DND-41 (cell line): ENCODE data around the gene CYB5R2.

Experiments
- ATAC-seq: fragments of 200-7000 bp; cut with Tn5 transposase; 3 replicates; pipeline ENCODE4 v1.9.1; 2021; ENCODE audit warnings: low read depth; ENCODE audit not compliant: insufficient read depth
- DNase-seq: peaks from one replicate; pipeline ENCODE4 v3.0.0-alpha.2; 2020
- H2AFZ ChIP-seq: 2 replicates; pipeline ENCODE4 v1.6.0; 2012; ENCODE audit warnings: low read depth, low read length
- H3K27ac ChIP-seq: 2 replicates; pipeline ENCODE4 v1.5.1; 2012; ENCODE audit warnings: low read length, inconsistent platforms
- H3K27me3 ChIP-seq: fragments of 200-600 bp; sonication (generic); 2 replicates; pipeline ENCODE4 v1.6.0; 2012; ENCODE audit warnings: low read length, mild to moderate bottlenecking, inconsistent platforms; ENCODE audit not compliant: insufficient read depth, poor library complexity
- H3K36me3 ChIP-seq: 2 replicates; pipeline ENCODE4 v1.5.1; 2012; ENCODE audit warnings: low read length, inconsistent platforms; ENCODE audit not compliant: insufficient read depth
- H3K4me1 ChIP-seq: 2 replicates; pipeline ENCODE4 v1.5.1; 2012; ENCODE audit warnings: mild to moderate bottlenecking, low read length; ENCODE audit not compliant: insufficient read depth
- H3K4me2 ChIP-seq: 2 replicates; pipeline ENCODE4 v1.6.0; 2012; ENCODE audit warnings: mild to moderate bottlenecking, moderate library complexity, low read length, inconsistent platforms; ENCODE audit not compliant: insufficient read depth
- H3K4me3 ChIP-seq, 2 experiments: fragments of 200-600 bp in 1 of 2; shearing (Covaris generic) in 1 of 2; 2 replicates each; pipeline ENCODE4 v1.5.1; 2012 to 2016; ENCODE audit warnings: inconsistent platforms in 2 of 2, low read length in 2 of 2, mild to moderate bottlenecking in 2 of 2, low read depth in 1 of 2, moderate library complexity in 1 of 2
- H3K79me2 ChIP-seq: 2 replicates; pipeline ENCODE4 v1.6.0; 2012; ENCODE audit warnings: low read length, inconsistent platforms; ENCODE audit not compliant: insufficient read depth
- H3K9ac ChIP-seq: 2 replicates; pipeline ENCODE4 v1.6.0; 2012; ENCODE audit warnings: low read depth, mild to moderate bottlenecking, inconsistent platforms, low read length, moderate library complexity
- H3K9me3 ChIP-seq: 2 replicates; pipeline ENCODE4 v1.5.1; 2012; ENCODE audit warnings: low read length, moderate library complexity, mild to moderate bottlenecking, inconsistent platforms; ENCODE audit not compliant: insufficient read depth, severe bottlenecking
- H4K20me1 ChIP-seq: 2 replicates; pipeline ENCODE4 v1.6.0; 2012; ENCODE audit warnings: low read length; ENCODE audit not compliant: insufficient read depth
- EZH2 ChIP-seq: IDR thresholded peaks from 3 replicates; pipeline ENCODE4 v1.6.1; 2012; ENCODE audit warnings: borderline replicate concordance, low read depth, mild to moderate bottlenecking, moderate library complexity, low read length, inconsistent platforms; ENCODE audit not compliant: severe bottlenecking
- TF ChIP-seq, protein P1 (sequence below): IDR thresholded peaks from 2 replicates; pipeline ENCODE4 v1.5.1; 2012; ENCODE audit warnings: borderline replicate concordance, low read length, moderate library complexity, mild to moderate bottlenecking; ENCODE audit not compliant: poor library complexity, severe bottlenecking; ENCODE audit errors: extremely low read depth

Gene CYB5R2

DNA sequence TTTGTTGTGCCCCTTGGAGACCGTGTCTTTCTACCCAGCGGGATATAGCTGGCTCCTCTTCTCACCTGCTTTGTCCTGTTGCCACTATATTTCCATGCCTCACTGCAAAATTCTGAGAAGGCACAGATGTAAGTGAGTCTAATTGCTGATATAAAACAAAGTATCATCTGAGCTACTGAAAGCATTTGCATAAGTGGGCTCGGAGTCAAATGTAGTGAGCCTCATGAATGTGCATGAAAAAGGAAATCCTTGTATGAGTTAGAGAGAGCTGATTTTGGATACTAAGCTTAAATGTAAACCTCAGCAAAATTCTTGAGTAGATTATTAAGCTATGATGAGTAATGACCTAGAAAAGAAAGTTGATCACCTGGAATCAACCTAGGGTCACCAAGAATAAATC is 19.1 kb upstream of the CYB5R2 start:
- Histone ChIP-seq H4K20me1 (no peaks in the 10 kb centered on the region), H3K36me3 (no peaks in the 10 kb centered on the region), H3K9me3 (no peaks in the 10 kb centered on the region), H3K27ac (no peak overlapping the region), H3K79me2 (no peaks in the 10 kb centered on the region), H3K27me3 (peaks cover 28% of the 10 kb centered on the region), H3K9ac (no peak overlapping the region), H2AFZ (no peak overlapping the region), H3K4me2 (no peak overlapping the region), H3K4me3 (no peak overlapping the region), H3K4me1 (no peaks in the 10 kb centered on the region)
- DNase-seq (no peak), ATAC-seq (no peak)
- no peak for TF ChIP-seq EZH2
- TF ChIP-seq, protein P1, sequence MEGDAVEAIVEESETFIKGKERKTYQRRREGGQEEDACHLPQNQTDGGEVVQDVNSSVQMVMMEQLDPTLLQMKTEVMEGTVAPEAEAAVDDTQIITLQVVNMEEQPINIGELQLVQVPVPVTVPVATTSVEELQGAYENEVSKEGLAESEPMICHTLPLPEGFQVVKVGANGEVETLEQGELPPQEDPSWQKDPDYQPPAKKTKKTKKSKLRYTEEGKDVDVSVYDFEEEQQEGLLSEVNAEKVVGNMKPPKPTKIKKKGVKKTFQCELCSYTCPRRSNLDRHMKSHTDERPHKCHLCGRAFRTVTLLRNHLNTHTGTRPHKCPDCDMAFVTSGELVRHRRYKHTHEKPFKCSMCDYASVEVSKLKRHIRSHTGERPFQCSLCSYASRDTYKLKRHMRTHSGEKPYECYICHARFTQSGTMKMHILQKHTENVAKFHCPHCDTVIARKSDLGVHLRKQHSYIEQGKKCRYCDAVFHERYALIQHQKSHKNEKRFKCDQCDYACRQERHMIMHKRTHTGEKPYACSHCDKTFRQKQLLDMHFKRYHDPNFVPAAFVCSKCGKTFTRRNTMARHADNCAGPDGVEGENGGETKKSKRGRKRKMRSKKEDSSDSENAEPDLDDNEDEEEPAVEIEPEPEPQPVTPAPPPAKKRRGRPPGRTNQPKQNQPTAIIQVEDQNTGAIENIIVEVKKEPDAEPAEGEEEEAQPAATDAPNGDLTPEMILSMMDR = no peak

DNA sequence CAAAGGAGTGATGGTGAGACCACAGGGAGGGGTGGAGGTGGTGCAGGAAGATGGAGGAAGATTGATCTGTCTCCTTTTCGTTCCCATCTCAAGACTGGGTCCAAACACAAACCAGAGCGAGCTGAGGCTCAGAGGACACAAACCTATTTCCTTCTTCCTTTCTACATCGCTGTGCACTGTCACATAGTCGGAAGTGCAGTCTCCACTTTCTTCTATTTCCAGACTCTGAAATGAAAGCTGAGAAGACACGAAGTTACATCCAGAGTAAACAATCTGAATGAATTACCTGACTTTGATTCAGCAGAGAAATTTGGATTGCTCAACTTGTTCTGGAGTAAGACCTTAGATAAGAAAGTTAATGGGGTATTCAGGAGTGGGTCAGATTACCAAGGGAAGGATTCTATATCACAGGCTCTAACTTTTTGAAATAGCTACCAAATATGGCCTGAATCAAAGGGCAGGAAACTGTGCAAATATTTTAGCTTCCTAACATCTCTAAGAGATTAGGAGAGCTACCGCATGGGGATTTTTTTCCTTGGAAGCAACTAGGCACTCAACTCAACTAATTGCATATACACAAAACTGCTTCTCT is 18.6 kb upstream of the CYB5R2 start:
- Histone ChIP-seq H3K27ac (no peak overlapping the region), H3K36me3 (no peaks in the 10 kb centered on the region), H3K4me1 (no peaks in the 10 kb centered on the region), H4K20me1 (no peaks in the 10 kb centered on the region), H2AFZ (no peak overlapping the region), H3K9ac (no peak overlapping the region), H3K27me3 (peaks cover 28% of the 10 kb centered on the region), H3K4me2 (no peak overlapping the region), H3K79me2 (no peaks in the 10 kb centered on the region), H3K4me3 (no peak overlapping the region), H3K9me3 (no peaks in the 10 kb centered on the region)
- ATAC-seq = no peak
- DNase-seq = no peak
- TF ChIP-seq, protein P1 = no peak

DNA sequence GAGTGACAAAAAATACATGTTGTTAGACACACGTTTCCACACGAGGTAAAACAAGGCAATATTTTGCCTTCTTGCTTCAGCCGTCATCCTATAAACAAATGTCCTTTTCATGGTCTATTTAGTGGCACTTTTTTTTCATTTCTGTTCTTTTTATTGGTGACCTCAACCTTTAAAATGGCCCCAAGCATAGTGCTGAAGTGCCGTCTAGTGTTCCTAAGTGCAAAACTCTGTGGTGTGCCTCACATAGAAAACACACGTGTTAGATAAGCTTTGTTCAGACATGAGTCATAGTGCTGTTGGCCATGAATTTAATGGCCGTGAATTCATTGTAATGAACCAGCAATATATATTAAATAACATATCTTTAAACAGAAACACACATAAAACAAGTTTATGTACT is 17.3 kb upstream of the CYB5R2 start:
- Histone ChIP-seq H3K9me3 (no peaks in the 10 kb centered on the region), H2AFZ (no peak overlapping the region), H3K27me3 (peaks cover 28% of the 10 kb centered on the region), H3K4me2 (no peak overlapping the region), H4K20me1 (no peaks in the 10 kb centered on the region), H3K27ac (no peak overlapping the region), H3K9ac (no peak overlapping the region), H3K79me2 (no peaks in the 10 kb centered on the region), H3K4me3 (no peak overlapping the region), H3K36me3 (no peaks in the 10 kb centered on the region), H3K4me1 (no peaks in the 10 kb centered on the region)
- TF ChIP-seq, protein P1 = no peak
- TF ChIP-seq EZH2 = no peak
- ATAC-seq (no peak), DNase-seq (no peak)

DNA sequence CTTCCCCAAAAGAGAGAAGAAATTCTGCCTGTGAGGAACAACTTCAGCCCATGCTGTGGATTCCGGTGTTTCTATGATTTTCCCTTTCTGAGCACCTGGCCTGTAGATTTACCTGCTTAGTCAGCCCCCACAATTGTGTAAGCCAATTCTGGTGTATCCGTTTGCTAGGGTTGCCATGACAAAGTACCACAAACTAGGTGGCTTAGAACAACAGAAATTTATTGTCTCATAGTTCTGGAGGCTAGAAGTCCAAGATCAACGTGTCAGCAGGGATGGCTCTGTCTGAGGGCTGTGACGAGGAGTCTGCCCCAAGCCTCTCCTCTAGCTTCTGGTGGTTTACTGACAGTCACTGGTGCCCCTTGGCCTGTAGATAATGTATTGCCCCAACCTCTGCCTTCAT is 15.9 kb upstream of the CYB5R2 start:
- TF ChIP-seq, protein P1 = no peak
- TF ChIP-seq EZH2 = no peak
- H3K4me1 ChIP-seq = no peaks in the 10 kb centered on the region
- H3K4me3 ChIP-seq = no peak overlapping the region
- no peaks in the 10 kb centered on the region for H3K9me3 ChIP-seq
- ATAC-seq (no peak), DNase-seq (no peak)
- H4K20me1 ChIP-seq = no peaks in the 10 kb centered on the region
- no peak overlapping the region for H3K9ac ChIP-seq
- no peaks in the 10 kb centered on the region for H3K36me3 ChIP-seq
- no peaks in the 10 kb centered on the region for H3K79me2 ChIP-seq
- H2AFZ ChIP-seq = no peak overlapping the region
- H3K27ac ChIP-seq = no peak overlapping the region
- H3K4me2 ChIP-seq = no peak overlapping the region
- peaks cover 36% of the 10 kb centered on the region for H3K27me3 ChIP-seq
